ENCODE data around the gene ANAPC15.

The ANAPC15 gene

DNA sequence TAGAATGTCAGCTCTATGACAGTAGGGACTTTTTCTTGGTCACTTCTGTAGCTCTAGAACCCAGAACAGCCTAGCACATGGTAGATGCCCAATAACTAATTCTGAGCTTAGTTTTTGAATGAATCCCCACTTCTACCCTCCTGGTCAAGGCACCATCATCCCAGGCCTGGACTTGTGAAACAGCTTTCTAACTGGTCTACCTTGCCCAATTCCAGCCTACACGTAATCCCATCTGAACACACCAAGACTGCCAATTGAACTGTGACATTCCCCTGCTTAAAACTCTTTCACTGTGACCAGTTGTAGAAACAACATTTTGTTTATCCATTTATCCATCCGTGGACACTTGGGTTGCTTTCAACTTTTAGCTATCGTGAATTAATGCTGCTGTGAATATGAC, 16.9 kb upstream of the ANAPC15 start:
- in situ Hi-C loops (cut with MboI; ENCODE audit: low sequenced_read_pairs): no loop called here

DNA sequence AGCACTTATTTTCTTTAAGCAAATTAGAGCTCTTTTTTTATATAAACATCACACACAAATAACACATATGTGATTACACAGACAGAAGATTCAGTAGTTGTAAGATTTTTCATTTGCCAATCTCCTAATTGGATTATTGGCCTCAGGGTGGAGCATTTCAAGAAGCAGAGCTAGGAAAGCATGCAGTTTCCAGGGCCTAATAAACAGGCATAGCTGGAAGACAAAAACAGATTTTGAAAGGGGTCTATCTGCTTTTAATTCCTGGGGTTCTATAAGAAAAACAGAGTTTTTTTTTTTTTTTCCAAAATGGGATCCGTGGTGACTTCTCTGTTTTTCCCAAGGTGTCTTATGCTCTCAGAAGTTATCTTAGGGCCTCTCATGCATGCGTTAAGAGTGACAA, 15.4 kb upstream of the ANAPC15 start:
- in situ Hi-C loops (cut with MboI; ENCODE audit: low sequenced_read_pairs): no loop called here

DNA sequence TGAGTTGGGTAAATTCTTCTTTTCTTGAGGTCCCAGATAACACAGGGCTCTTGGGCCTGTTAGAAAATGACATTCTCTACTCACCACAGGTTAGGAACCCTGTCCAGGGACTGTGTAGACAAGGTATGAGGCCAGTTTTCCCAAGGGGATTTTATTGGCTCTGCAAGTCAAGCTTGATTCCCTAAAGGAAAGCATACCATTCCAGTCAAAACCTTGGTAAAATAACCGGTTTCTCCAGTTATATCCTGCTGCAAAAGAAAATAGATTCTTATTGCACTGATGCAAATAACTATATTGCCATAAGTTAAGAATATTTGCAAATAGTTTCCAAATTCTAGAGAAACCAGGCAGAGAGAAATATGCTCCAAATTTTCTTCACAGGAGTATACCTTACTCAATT, 13.5 kb upstream of the ANAPC15 start:
- in situ Hi-C loops (cut with MboI; ENCODE audit: low sequenced_read_pairs): no loop called here

DNA sequence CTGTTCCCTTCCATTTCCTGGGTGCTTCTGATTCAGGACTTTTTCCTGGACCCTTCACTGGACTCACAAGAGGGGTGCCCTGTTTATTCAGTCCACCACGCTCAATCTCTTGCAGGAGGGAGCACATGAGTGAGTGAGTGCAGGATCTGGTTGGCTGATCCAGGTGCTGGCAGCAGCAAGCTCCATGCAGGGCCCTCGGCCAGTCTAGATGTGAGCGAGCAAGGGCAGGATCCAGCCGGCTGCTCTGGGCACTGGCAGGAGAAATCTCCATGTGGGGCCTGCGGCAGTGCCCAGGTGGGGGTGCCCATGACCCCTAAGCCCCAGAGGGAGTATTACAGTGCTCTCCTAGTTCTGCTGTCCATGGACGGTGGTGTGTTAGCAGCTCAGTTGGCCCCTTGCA, 11.6 kb upstream of the ANAPC15 start:
- in situ Hi-C loops (cut with MboI; ENCODE audit: low sequenced_read_pairs): no loop called here

DNA sequence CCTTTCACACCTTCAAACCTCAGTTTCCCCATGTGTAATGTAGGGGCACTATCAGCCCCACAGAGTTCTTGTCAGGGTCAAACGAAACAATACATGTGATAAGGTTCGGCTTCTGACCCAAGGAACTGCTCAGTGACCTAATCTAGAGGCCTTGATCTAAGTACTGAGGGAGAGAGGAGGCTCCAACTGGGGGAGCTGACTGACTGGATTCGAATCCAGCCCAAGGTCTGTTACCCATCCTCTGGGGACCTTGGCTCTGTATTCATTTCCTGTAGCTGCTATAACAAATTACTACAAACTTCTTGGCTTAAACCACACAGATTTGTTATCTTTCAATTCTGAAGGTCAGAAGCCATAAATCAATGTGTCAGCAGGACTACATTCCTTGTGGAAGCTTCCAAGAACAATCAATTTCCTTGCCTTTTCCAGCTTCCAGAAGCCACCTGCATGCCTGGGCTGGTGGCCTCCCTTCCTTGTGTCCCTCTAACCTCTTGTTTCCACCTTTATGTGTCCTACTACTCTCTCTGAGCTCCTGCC, 10.7 kb upstream of the ANAPC15 start:
- in situ Hi-C loops (cut with MboI; ENCODE audit: low sequenced_read_pairs): no loop called here

DNA sequence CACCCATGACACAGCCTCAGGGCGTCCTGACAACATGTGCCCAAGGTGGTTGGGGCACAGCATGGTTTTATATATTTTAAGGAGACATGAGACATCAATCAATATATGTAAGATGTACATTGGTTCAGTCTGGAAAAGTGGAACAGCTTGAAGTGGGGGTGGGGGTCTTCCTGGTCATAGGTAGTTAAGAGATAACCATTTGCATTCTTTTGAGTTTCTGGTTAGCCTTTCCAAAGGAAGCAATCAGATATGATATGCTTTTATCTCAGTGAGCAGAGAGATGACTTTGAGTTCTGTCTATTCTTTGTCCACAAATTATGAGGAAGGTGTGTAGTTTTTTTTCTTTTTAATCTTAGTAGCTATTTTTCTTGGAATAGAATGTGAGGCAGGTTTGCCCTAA, 10.1 kb upstream of the ANAPC15 start:
- in situ Hi-C loops (cut with MboI; ENCODE audit: low sequenced_read_pairs): no loop called here

DNA sequence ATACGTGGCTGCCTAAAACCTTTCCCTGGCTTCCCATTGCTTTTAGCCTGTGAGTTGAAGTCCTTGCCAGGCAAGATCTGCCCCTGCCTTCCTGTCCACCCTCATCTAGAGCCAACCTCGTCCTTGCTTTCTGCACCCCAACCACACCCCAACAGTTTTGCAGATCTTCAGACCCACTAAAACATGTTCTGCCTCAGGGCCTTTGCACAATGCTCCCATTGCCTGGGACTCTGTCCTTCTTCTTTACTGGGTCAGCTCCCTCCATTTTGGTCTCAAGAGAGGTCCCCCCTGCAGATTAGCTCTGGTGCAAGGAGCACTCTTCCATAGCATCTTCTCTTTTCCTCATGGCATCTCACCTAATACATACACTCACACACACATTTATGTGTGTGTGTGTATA, 8.4 kb upstream of the ANAPC15 start:
- in situ Hi-C loops (cut with MboI; ENCODE audit: low sequenced_read_pairs): no loop called here

DNA sequence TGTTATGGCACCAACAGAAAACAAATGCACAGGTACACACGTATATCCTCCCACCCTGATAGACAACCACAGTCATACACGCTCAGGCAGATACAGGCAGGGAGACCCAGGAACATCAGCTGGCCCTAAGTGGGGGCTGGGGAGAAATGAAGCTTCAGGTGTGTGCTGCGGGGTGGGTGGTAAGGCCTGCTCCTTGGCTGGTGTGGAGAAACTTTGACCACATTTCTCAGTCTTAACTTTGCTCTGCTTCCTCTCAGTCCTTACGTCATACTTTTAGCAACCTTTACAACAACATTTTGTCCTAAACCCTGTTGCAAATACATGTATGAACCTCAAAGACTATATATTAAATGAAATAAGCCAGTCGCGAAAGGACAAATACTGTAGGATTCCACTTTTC, 6.7 kb upstream of the ANAPC15 start:
- in situ Hi-C loops (cut with MboI; ENCODE audit: low sequenced_read_pairs): no loop called here

DNA sequence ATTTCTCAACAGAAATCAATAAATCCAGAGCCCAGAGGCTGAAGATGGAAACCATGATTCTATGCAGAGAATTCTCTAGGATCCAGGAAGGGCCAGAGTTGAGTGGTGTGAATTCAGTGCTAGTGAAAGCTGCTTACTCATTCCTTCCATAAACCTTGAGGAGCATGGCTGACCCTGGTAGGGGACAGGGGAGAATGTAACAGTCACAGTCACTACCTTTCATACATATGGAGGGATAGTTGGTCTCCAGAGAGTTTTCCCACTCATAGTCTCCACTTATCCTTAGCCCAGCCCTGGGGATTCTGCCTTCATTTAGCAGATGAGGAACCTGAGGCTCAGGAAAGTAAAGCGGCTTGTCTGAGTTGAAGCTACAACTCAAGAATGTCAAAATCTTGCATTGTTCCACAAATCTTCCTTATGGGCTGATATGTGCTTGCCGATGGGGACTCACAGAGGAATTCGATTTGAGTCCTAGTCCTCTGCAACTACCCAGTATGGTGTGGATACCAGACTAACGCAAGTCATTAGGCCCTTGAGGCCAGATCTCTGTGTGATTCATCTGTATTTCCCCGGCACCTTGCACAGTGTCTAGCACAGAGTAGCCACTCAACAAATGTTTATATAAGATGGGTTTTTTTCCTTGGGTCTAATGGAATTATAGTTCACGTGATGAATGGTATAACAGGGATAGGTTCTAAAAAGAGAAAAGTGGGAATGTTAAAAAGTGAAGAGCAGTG, 3.7 kb upstream of the ANAPC15 start:
- in situ Hi-C loops (cut with MboI; ENCODE audit: low sequenced_read_pairs): no loop called here

DNA sequence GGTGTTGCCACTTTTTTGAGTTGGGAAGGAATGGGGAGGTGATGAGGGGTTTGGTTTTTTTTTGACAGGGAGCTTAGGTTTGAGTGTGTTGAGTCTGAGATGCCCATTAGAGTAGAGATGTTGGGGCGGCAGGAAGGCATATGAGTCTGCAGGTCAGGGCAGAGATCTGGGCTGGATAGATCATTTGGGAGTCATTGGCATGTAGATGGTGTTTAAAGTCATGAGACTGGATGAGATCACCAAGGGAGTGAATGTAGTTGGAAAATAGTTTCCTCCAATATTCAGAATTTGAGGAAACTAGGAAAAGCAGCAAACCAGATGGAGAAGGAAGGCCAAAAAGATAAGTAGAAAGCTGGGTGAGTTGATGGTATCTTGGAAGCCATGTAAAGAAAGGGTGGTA, 2.1 kb upstream of the ANAPC15 start:
- in situ Hi-C loops (cut with MboI; ENCODE audit: low sequenced_read_pairs): no loop called here

DNA sequence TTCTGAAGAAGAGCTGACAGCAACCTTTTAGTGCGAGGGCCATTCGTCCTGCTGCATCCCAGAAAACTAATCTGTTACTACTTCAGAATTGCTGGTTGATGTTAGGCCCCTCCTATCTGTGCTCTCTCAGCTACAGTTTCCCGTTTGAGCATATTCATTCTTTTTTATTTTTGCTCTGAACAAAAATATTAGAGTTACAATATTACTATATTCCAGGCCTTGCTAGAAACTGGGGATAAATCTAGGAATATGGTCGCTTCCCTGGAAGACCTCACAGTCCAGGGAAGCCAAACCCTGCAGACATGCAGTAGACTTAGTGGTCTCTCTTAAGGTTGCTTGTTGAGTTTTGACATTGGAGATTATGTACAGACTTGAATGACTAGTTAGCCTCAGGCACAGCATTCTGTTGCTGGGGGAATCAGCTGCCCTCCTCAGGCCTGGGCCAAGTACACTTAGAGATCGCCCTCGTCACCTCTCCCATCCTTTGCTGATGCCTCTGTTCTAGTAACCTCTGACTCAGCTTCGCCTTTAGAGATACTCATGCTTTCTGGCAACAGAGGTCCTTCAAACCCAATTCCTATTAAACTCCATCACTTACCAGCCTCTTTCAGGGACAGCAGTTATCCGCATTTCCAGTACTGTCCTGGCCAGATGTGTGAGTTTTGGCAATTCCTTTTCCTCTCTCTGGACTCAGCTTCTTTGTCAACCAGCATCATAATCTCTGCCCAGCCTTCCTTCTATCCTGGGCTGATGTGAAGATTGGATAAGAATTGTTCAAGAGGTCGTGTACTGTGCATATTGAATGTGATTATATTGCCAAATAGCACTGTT, 698 bp upstream of the ANAPC15 start:
- in situ Hi-C loops (cut with MboI; ENCODE audit: low sequenced_read_pairs): no loop called here

DNA sequence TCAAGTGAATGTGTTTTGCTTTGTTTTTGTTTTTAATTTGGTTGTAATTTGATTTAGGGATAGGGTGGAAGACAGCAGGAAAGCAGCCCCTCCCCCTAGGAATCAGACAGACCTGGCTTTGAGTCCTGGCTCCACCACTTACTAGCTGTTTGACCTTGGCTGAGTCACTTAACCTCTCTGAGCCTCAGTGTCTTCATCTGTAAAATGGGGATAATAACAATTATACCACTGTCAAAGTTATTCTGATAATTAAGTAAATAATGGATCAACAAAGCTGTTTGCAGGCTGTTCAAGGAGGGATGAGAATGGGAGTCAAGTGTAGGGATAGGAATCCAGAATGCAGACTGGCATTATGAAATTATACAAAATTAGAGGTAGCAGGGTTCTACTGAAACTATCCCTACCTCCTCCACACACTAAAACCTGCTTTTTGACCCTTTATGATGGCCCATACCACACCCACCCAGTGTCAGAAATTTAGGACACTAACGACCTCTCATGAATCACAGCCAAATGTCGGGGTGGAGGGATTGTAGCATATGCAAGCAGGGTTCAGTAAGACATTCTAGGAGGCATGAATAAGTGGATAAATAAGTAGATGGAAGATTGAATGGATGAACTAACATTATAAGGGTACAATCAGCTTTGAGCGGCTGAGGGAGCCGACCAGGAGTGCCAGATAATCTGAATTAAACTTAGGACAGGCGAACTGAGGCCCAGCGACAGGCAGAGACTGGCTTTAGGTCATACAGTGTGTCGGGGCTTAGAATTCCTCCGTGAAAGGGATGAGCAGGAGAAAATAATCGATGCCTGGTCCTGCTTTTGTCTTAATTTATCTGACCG, 974 bp downstream of the ANAPC15 start:
- in situ Hi-C loops (cut with MboI; ENCODE audit: low sequenced_read_pairs): no loop called here

DNA sequence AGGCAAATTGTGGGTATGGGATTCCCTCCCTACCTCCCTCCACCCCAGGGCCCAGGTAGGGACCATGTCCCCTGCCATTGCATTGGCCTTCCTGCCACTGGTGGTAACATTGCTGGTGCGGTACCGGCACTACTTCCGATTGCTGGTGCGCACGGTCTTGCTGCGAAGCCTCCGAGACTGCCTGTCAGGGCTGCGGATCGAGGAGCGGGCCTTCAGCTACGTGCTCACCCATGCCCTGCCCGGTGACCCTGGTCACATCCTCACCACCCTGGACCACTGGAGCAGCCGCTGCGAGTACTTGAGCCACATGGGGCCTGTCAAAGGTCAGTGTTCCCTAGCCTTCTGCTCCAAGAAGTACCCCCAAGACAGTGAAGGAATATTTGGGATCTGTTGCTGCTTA, 6.6 kb downstream of the ANAPC15 start, which contains the start of gene TOMT:
TOMT (plus strand) TSS at position 37 of the 400 bp plus-strand sequence; CDS start at position 65, 28 bp downstream.
- in situ Hi-C loops (cut with MboI; ENCODE audit: low sequenced_read_pairs): no loop called here

DNA sequence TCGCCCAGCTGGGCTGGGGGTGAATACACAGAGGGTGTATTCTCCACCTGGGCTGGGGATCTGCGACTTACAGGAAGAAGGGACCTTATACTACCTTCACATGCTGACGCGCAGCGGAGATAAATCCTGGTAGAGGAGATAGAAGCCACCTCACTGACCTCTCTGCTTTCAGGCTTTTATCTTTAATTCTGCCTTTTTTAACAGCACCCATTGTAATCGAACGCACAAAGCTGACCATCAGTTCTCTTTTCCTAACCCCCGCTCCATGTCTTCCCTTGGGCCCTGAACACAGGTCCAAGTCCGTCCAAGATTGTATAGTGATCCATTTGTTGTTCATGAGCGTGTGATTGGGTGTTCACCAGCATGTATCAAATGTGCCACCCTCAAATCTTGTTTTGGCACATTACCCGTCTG, 8.7 kb downstream of the ANAPC15 start:
- in situ Hi-C loops (cut with MboI; ENCODE audit: low sequenced_read_pairs): no loop called here

DNA sequence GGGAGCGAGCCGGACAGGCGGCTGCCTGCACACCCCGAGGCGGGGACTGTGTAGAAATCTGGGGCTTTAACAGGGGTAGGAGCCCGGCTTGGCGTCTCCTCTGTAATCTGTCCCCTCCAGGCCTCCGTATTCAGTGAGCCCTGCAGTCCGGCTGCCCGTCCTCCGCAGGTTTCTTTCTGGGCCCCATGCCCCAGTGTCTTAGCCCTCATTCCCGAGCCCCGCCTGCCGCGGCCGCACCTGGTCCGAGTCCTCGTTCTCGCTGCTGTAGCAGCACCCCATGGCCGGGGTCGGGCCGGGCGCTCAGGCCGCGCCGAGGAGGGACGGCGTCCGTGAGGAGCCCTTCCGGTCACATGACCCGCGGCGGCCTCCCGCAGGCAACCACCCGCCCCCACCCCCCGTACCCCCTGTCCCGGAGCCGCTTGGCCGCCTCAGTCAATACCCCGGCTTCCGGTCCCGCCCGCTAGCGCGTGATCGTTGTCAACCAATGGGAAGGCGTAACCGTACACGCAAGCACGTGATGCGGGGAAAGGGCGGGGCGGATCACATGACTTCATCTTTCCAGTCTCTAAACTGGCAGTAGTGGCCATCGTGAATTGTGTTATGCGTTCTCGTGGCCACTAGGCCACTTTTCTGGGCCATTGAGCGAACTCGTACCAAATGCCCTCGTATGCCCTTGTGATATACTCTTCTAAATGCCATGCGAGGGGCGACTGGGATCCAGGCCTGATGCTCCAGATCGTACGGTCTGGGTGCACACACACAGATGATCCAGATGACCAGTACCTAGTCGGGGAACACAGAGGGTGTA, 9.3 kb downstream of the ANAPC15 start, which contains the start of gene LAMTOR1:
LAMTOR1 (minus strand) TSS at position 352 of the 808 bp plus-strand sequence; CDS start at position 279, 73 bp downstream.
- in situ Hi-C loops (cut with MboI; ENCODE audit: low sequenced_read_pairs): no loop called here

DNA sequence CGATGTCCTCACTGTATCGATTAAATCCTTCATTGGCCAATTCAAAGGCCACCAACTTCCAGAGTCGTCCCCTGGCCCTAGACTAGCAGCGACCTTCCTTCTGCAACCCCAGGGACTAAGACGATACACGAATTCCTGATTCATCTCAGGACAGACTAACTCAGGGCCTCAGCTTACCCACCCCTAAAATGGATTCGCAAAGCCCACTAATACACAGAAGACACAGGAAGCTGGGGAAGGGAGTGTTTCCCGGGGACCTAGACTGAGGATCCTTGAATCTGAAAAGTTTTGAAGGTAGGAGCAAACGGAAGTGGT, 9.9 kb downstream of the ANAPC15 start:
- in situ Hi-C loops (cut with MboI; ENCODE audit: low sequenced_read_pairs): no loop called here

DNA sequence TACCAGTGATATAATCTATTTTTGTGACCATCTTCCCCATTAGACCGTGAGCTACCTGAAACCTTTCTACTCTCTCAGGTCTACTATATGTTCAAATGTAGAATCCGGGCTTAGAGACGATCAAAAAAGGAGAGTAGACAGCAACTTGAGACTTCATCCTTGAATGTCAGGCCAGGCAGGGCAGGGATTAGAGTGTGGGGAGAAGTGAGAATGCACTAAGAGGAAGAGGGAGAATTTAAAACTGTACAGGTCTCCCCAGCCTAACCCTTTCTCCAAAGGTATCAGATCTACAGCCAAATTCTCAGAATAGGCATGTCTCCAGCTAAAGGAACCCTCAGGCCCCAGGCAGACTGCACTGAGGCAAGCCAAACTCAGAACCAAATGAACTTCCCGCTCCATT, 10.3 kb downstream of the ANAPC15 start:
- in situ Hi-C loops (cut with MboI; ENCODE audit: low sequenced_read_pairs): no loop called here

DNA sequence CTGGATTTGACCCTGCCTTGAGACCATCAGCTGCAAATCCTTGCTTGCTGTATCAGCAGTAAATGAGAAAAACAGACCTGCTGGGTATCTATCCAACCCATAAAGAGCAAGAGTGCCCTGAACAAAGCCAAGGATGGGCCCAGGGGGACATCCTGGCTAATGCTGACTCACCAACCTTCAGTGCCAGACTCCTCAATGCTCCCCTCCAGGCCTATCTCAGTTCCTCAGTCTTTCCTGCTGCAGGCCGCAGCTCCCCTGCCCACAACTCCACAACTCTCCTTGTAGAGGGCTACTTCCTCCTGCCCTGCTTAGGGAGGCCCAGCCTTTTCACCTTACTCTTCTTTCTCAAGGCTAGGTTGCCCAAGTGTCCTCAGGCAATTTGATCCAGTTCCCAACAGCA, 12.0 kb downstream of the ANAPC15 start:
- in situ Hi-C loops (cut with MboI; ENCODE audit: low sequenced_read_pairs): no loop called here

DNA sequence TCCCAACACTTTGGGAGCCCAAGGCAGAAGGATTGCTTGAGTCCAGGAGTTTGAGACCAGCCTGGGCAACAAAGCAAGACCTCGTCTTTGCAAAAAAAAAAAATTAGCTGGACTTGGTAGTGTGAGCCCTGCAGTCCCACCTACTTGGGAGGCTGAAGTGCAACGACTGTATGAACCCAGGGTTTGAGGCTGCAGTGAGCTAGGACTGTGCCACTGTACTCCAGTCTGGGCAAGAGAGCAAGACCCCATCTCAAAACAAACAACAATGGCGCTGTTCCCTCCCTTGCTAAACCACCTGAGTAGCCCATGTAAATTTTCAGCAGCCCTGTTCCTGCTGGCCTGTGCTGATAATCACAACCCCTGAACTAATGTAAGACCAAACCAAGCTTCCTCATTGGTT, 12.5 kb downstream of the ANAPC15 start:
- in situ Hi-C loops (cut with MboI; ENCODE audit: low sequenced_read_pairs): no loop called here

DNA sequence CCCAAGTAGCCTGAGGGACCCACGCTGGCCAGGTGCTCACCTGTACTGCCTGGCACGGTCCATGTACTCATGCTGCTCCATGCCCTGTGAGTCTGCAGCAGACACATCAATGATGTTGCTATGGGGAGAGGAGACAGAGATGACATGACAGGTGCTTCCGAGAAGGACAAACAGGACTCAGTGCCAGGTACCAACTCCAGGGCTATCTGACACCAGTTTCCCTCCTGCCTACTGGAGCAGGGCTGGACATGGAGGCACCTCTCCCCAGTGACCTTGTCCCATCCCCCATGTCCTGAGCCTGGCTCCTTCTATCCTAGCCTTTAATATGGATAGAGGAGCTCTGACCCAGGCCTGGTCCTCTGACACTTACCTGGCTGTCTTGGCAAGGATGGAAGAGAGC, 13.8 kb downstream of the ANAPC15 start:
- in situ Hi-C loops (cut with MboI; ENCODE audit: low sequenced_read_pairs): no loop called here

Measured in HL-60/S4 (cell line).